ENCODE measurements around the gene ERN1. TPM values are rescaled to one million over a fixed set of nuclear protein-coding genes. Genes with fewer than 3 reads are reported as not detected.

The ERN1 gene
- total and polyA plus RNA-seq, 4 donors, result 8.3 to 34.2 (median 19.4) TPM

GRCh38 chr17:64103391-64104364, 26.3 kb downstream of the ERN1 start:
- peaks cover 0 to 1% (median 0%) of the 10 kb centered on the region in 4 donors for H3K36me3 ChIP-seq (ENCODE audit: control insufficient read depth in 4 of 4, insufficient read depth in 4 of 4, low read length in 4 of 4)
- H3K9ac ChIP-seq (ENCODE audit: insufficient read depth in 1 of 2, low read length in 2 of 2), result no peak overlapping the region
- no peaks in the 10 kb centered on the region for H3K9me3 ChIP-seq (ENCODE audit: control insufficient read depth in 4 of 4, insufficient read depth in 3 of 4, low read length in 3 of 4)
- no peak for TF ChIP-seq CTCF (IDR thresholded peaks at IDR 0.05; ENCODE audit: control extremely low read depth, extremely low read depth)
- H3K27me3 ChIP-seq (ENCODE audit: control insufficient read depth in 3 of 3, insufficient read depth in 3 of 3, low read length in 2 of 3), result no peaks in the 10 kb centered on the region
- H3K4me1 ChIP-seq (ENCODE audit: control insufficient read depth in 5 of 5, insufficient read depth in 5 of 5, low read length in 5 of 5), result peaks cover 0 to 6% (median 0%) of the 10 kb centered on the region in 5 donors
- ATAC-seq (ENCODE audit: insufficient read depth, low FRiP score) (no peak), DNase-seq (no peak)
- no peak overlapping the region for H3K27ac ChIP-seq (ENCODE audit: low read depth in 1 of 2, low read length in 1 of 2)
- 77 to 82% methylated on average over 5 of the region's 5 CpGs for WGBS, 2 donors
- no peak overlapping the region for H3K4me3 ChIP-seq

- ATAC-seq (ENCODE audit: insufficient read depth, low FRiP score) (no peak), DNase-seq (no peak)
- no peaks in the 10 kb centered on the region for H3K27me3 ChIP-seq (ENCODE audit: control insufficient read depth in 3 of 3, insufficient read depth in 3 of 3, low read length in 2 of 3)
- peaks cover 0 to 1% (median 0%) of the 10 kb centered on the region in 4 donors for H3K36me3 ChIP-seq (ENCODE audit: control insufficient read depth in 4 of 4, insufficient read depth in 4 of 4, low read length in 4 of 4)
- H3K4me1 ChIP-seq (ENCODE audit: control insufficient read depth in 5 of 5, insufficient read depth in 5 of 5, low read length in 5 of 5), result peaks cover 0 to 6% (median 0%) of the 10 kb centered on the region in 5 donors
- WGBS, 2 donors, result 94 to 97% methylated on average over 7 of the region's 7 CpGs
- no peak overlapping the region for H3K27ac ChIP-seq (ENCODE audit: low read depth in 1 of 2, low read length in 1 of 2)
- no peaks in the 10 kb centered on the region for H3K9me3 ChIP-seq (ENCODE audit: control insufficient read depth in 4 of 4, insufficient read depth in 3 of 4, low read length in 3 of 4)
- H3K4me3 ChIP-seq, result no peak overlapping the region
- TF ChIP-seq CTCF (IDR thresholded peaks at IDR 0.05; ENCODE audit: control extremely low read depth, extremely low read depth), result no peak
- H3K9ac ChIP-seq (ENCODE audit: insufficient read depth in 1 of 2, low read length in 2 of 2), result no peak overlapping the region
Observed at GRCh38 chr17:64102627-64103390, 27.1 kb downstream of the ERN1 start.

- 91 to 94% methylated on average over 6 of the region's 6 CpGs for WGBS, 2 donors
- no peak overlapping the region for H3K27ac ChIP-seq (ENCODE audit: low read depth in 1 of 2, low read length in 1 of 2)
- no peak for DNase-seq
- H3K9ac ChIP-seq (ENCODE audit: insufficient read depth in 1 of 2, low read length in 2 of 2), result no peak overlapping the region
- TF ChIP-seq CTCF (IDR thresholded peaks at IDR 0.05; ENCODE audit: control extremely low read depth, extremely low read depth), result no peak
- H3K36me3 ChIP-seq (ENCODE audit: control insufficient read depth in 4 of 4, insufficient read depth in 4 of 4, low read length in 4 of 4), result peaks cover 0 to 10% (median 2%) of the 10 kb centered on the region in 4 donors
- H3K4me1 ChIP-seq (ENCODE audit: control insufficient read depth in 5 of 5, insufficient read depth in 5 of 5, low read length in 5 of 5), result peaks cover 0 to 5% (median 0%) of the 10 kb centered on the region in 5 donors
- H3K9me3 ChIP-seq (ENCODE audit: control insufficient read depth in 4 of 4, insufficient read depth in 3 of 4, low read length in 3 of 4), result no peaks in the 10 kb centered on the region
- no peaks in the 10 kb centered on the region for H3K27me3 ChIP-seq (ENCODE audit: control insufficient read depth in 3 of 3, insufficient read depth in 3 of 3, low read length in 2 of 3)
- no peak for ATAC-seq (ENCODE audit: insufficient read depth, low FRiP score)
- H3K4me3 ChIP-seq, result no peak overlapping the region
Observed at GRCh38 chr17:64099543-64099942, 30.4 kb downstream of the ERN1 start.
